GM19328 (cell line): Measurements from ENCODE around the gene GYPC.
"Not testable (repeated sequence)": the region's sequence is repeated elsewhere in the genome, so short reads cannot be mapped to it uniquely, and the experiment has no call there.

Source experiments
- ATAC-seq: cut with Tn5 transposase; IDR thresholded peaks from one replicate; pipeline ENCODE4 v1.9.1; 2021; ENCODE audit warnings: mild to moderate bottlenecking, moderate library complexity; ENCODE audit not compliant: unreplicated experiment

GYPC gene

GRCh38 chr2:126655500-126656430, at the start of gene GYPC:
TSS of gene GYPC (plus strand) at chr2:126656158. CDS start at chr2:126656264, 106 bp downstream.
- peak; percentile 42 for ATAC-seq

GRCh38 chr2:126614524-126615227, 41.3 kb upstream of the GYPC start:
- ATAC-seq, result no peak

- no peak for ATAC-seq
Measured at GRCh38 chr2:126616606-126617069, 39.3 kb upstream of the GYPC start.

- ATAC-seq, result no peak
Measured at GRCh38 chr2:126620302-126620701, 35.7 kb upstream of the GYPC start.

- no peak for ATAC-seq
Measured at GRCh38 chr2:126623000-126623399, 33.0 kb upstream of the GYPC start.

- ATAC-seq, result no peak
Measured at GRCh38 chr2:126627643-126628042, 28.3 kb upstream of the GYPC start.

GRCh38 chr2:126634273-126634861, 21.6 kb upstream of the GYPC start:
- no peak for ATAC-seq

GRCh38 chr2:126635281-126635680, 20.7 kb upstream of the GYPC start:
- ATAC-seq, result no peak

GRCh38 chr2:126635736-126636135, 20.2 kb upstream of the GYPC start:
- no peak for ATAC-seq

GRCh38 chr2:126637386-126637785, 18.6 kb upstream of the GYPC start:
- no peak for ATAC-seq

GRCh38 chr2:126638746-126639145, 17.2 kb upstream of the GYPC start:
- no peak for ATAC-seq

- ATAC-seq, result no peak
Measured at GRCh38 chr2:126639276-126639675, 16.7 kb upstream of the GYPC start.

GRCh38 chr2:126641294-126641693, 14.7 kb upstream of the GYPC start:
- ATAC-seq, result not testable (repeated sequence)

- ATAC-seq, result no peak
Measured at GRCh38 chr2:126642031-126642430, 13.9 kb upstream of the GYPC start.

GRCh38 chr2:126643431-126643830, 12.5 kb upstream of the GYPC start:
- ATAC-seq, result no peak

GRCh38 chr2:126643972-126644371, 12.0 kb upstream of the GYPC start:
- no peak for ATAC-seq

GRCh38 chr2:126644630-126645191, 11.2 kb upstream of the GYPC start:
- peak; percentile 90 for ATAC-seq

- peak; percentile 26 for ATAC-seq
Measured at GRCh38 chr2:126645211-126645618, 10.7 kb upstream of the GYPC start.

GRCh38 chr2:126646026-126646425, 9.9 kb upstream of the GYPC start:
- no peak for ATAC-seq

GRCh38 chr2:126647714-126648344, 8.1 kb upstream of the GYPC start:
- not testable (repeated sequence) for ATAC-seq

GRCh38 chr2:126648345-126648786, 7.6 kb upstream of the GYPC start:
- not testable (repeated sequence) for ATAC-seq
